GM12878 (cell line): ENCODE results near the gene PAM16. TPM values are rescaled to one million over a fixed set of nuclear protein-coding genes. Genes with fewer than 3 reads are reported as not detected.

Experiments used
- ATAC-seq: fragments of 200-7000 bp; cut with Tn5 transposase; 3 replicates; pipeline ENCODE4 v1.9.1; 2020; ENCODE audit warnings: mild to moderate bottlenecking, moderate library complexity
- BruUV-seq: library from RNA; stranded (reverse); fragments of 400-500 nt; replicated peaks from 2 replicates; lab custom pipeline; 2021; lab: Mats Ljungman, UMichigan
- CTCF ChIA-PET: fragments of 300-600 bp; sonication (Branson Sonifier 250); formaldehyde crosslinking; extraction: SDS; loops from one replicate; lab custom pipeline; 2021; ENCODE audit warnings: inconsistent platforms; lab: Yijun Ruan, JAX
- POLR2A ChIA-PET: fragments of 350-600 bp; formaldehyde crosslinking; extraction: SDS; loops from one replicate; lab custom pipeline; 2021; ENCODE audit warnings: inconsistent platforms; lab: Charles Lee
- RAD21 ChIA-PET: fragments of 300-600 bp; sonication (Branson Sonifier 250); formaldehyde crosslinking; loops from one replicate; lab custom pipeline; 2023; ENCODE audit warnings: antibody characterized with exemption; ENCODE audit not compliant: unreplicated experiment; lab: Charles Lee
- SMC1A ChIA-PET: fragments of 300-600 bp; sonication (Branson Sonifier 250); formaldehyde crosslinking; loops from one replicate; lab custom pipeline; 2023; ENCODE audit not compliant: unreplicated experiment, uncharacterized antibody; lab: Charles Lee
- DNase-seq: peaks from one replicate; pipeline ENCODE4 v3.0.0-alpha.2; 2011; ENCODE audit warnings: low read depth, low spot score
- FAIRE-seq: peaks from 3 replicates; lab custom pipeline; 2011; peaks lifted over from hg19 to GRCh38; lab: Jason Lieb, UNC
- H2AFZ ChIP-seq: 2 replicates; pipeline ENCODE4 v1.6.0; 2011; ENCODE audit warnings: low read depth, low read length, control low read depth; ENCODE audit not compliant: control insufficient read depth
- H3K27ac ChIP-seq: 2 replicates; pipeline ENCODE4 v1.5.1; 2011; ENCODE audit warnings: control low read depth; ENCODE audit not compliant: control insufficient read depth, insufficient read depth
- H3K27me3 ChIP-seq, 2 experiments: replicated peaks in 1 of 2; 2 replicates each; pipeline versions ENCODE4 v1.6.0 to v1.6.1; 2011; ENCODE audit warnings: low read length in 1 of 2; ENCODE audit not compliant: control insufficient read depth in 2 of 2, insufficient read depth in 2 of 2
- H3K36me3 ChIP-seq, 2 experiments: 2 replicates each; pipeline ENCODE4 v1.5.1; 2011; ENCODE audit warnings: low read length in 1 of 2; ENCODE audit not compliant: control insufficient read depth in 2 of 2, insufficient read depth in 2 of 2
- H3K4me1 ChIP-seq: 2 replicates; pipeline ENCODE4 v1.6.1; 2011; ENCODE audit warnings: mild to moderate bottlenecking, low read length, moderate library complexity, mixed read lengths; ENCODE audit not compliant: control insufficient read depth, insufficient read depth
- H3K4me2 ChIP-seq: 2 replicates; pipeline ENCODE4 v1.6.0; 2011; ENCODE audit warnings: control low read depth; ENCODE audit not compliant: control insufficient read depth, insufficient read depth
- H3K4me3 ChIP-seq: fragments of 200-600 bp; sonication (generic); 2 replicates; pipeline ENCODE4 v1.5.1; 2016
- H3K79me2 ChIP-seq: 2 replicates; pipeline ENCODE4 v1.6.0; 2011; ENCODE audit warnings: low read length; ENCODE audit not compliant: control insufficient read depth, insufficient read depth
- H3K9ac ChIP-seq: 2 replicates; pipeline ENCODE4 v1.8.0; 2011; ENCODE audit warnings: low read length, control low read depth, mixed read lengths; ENCODE audit not compliant: control insufficient read depth, insufficient read depth
- H3K9me3 ChIP-seq: replicated peaks from 3 replicates; pipeline ENCODE4 v1.5.1; 2011; ENCODE audit warnings: mild to moderate bottlenecking, low read length; ENCODE audit not compliant: control insufficient read depth, insufficient read depth
- H4K20me1 ChIP-seq: 2 replicates; pipeline ENCODE4 v1.6.0; 2011; ENCODE audit not compliant: control insufficient read depth, insufficient read depth
- ATF7 ChIP-seq: fragments of 450-650 bp; IDR thresholded peaks from 2 replicates; pipeline ENCODE4 v1.6.1; 2016; ENCODE audit warnings: low read depth, mild to moderate bottlenecking
- BHLHE40 ChIP-seq, 2 experiments: fragments of 450-650 bp in 1 of 2; IDR thresholded peaks; 2 replicates each; pipeline ENCODE4 v1.6.1; 2011 to 2017; ENCODE audit warnings: low read depth in 2 of 2, borderline replicate concordance in 1 of 2, improper control_type of control experiment in 1 of 2, low read length in 1 of 2, mild to moderate bottlenecking in 1 of 2
- CHD4 ChIP-seq: fragments of 200-600 bp; sonication (generic); IDR thresholded peaks from 2 replicates; pipeline ENCODE4 v1.6.1; 2016; ENCODE audit warnings: mild to moderate bottlenecking
- FOS ChIP-seq: IDR thresholded peaks from 3 replicates; pipeline ENCODE4 v1.6.1; 2011; ENCODE audit warnings: borderline replicate concordance; ENCODE audit not compliant: insufficient read length; ENCODE audit errors: extremely low read depth
- GATAD2B ChIP-seq: fragments of 450-650 bp; conservative IDR thresholded peaks from 2 replicates; pipeline ENCODE4 v1.6.1; 2017; ENCODE audit warnings: low read depth, mild to moderate bottlenecking, moderate library complexity
- HDGF ChIP-seq: fragments of 450-650 bp; IDR thresholded peaks from 2 replicates; pipeline ENCODE4 v1.6.1; 2016; ENCODE audit warnings: antibody characterized with exemption
- LARP7 ChIP-seq: fragments of 450-650 bp; IDR thresholded peaks from 2 replicates; pipeline ENCODE4 v1.6.1; 2017; ENCODE audit warnings: mild to moderate bottlenecking
- MTA2 ChIP-seq: fragments of 450-650 bp; IDR thresholded peaks from 2 replicates; pipeline ENCODE4 v1.6.1; 2016; ENCODE audit warnings: low read depth, mild to moderate bottlenecking, moderate library complexity
- MTA3 ChIP-seq: IDR thresholded peaks from 2 replicates; pipeline ENCODE4 v1.6.1; 2012; ENCODE audit warnings: low read length, inconsistent platforms, borderline replicate concordance
- NBN ChIP-seq: fragments of 450-650 bp; IDR thresholded peaks from 2 replicates; pipeline ENCODE4 v1.6.1; 2016
- PAX5 ChIP-seq: IDR thresholded peaks from 2 replicates; pipeline ENCODE4 v1.6.1; 2011; ENCODE audit warnings: low read depth, low read length, borderline replicate concordance
- PML ChIP-seq: IDR thresholded peaks from 2 replicates; pipeline ENCODE4 v1.6.1; 2012; ENCODE audit warnings: low read length, inconsistent platforms
- POLR2A ChIP-seq: IDR thresholded peaks from 2 replicates; pipeline ENCODE4 v1.6.1; 2011; ENCODE audit warnings: low read depth, mild to moderate bottlenecking, low read length
- POLR2AphosphoS5 ChIP-seq: IDR thresholded peaks from 2 replicates; pipeline ENCODE4 v1.6.1; 2011; ENCODE audit warnings: mild to moderate bottlenecking, low read length, inconsistent platforms
- RELA ChIP-seq: fragments of 450-650 bp; IDR thresholded peaks from 2 replicates; pipeline ENCODE4 v1.8.0; 2014; ENCODE audit warnings: borderline replicate concordance; ENCODE audit not compliant: partially characterized antibody
- SPI1 ChIP-seq: IDR thresholded peaks from 2 replicates; pipeline ENCODE4 v1.6.1; 2011; ENCODE audit warnings: low read depth, mild to moderate bottlenecking, low read length, moderate library complexity, borderline replicate concordance; ENCODE audit not compliant: insufficient read depth
- SUZ12 ChIP-seq: fragments of 200-600 bp; sonication (generic); IDR thresholded peaks from one replicate; pipeline ENCODE4 v1.6.1; 2018; ENCODE audit warnings: antibody characterized with exemption, mild to moderate bottlenecking; ENCODE audit not compliant: unreplicated experiment
- TCF12 ChIP-seq: IDR thresholded peaks from 2 replicates; pipeline ENCODE4 v1.6.1; 2011; ENCODE audit warnings: low read depth, mild to moderate bottlenecking, low read length
- TCF3 ChIP-seq: IDR thresholded peaks from 2 replicates; pipeline ENCODE4 v1.6.1; 2012; ENCODE audit warnings: low read depth, mild to moderate bottlenecking, low read length, borderline replicate concordance; ENCODE audit not compliant: insufficient read depth
- ZNF622 ChIP-seq: fragments of 450-650 bp; IDR thresholded peaks from 2 replicates; pipeline ENCODE4 v1.6.1; 2017; ENCODE audit warnings: mild to moderate bottlenecking, inconsistent platforms
- WGBS: methylation state at CpG from one replicate; pipeline ENCODE4 v1.1.6; 2016; ENCODE audit warnings: low lambda C conversion rate; ENCODE audit not compliant: insufficient replicate concordance, insufficient coverage; ENCODE audit errors: missing lambda C conversion rate; 5-methylcytosine and 5-hydroxymethylcytosine counted together
- in situ Hi-C: fragments of 300-500 bp; cut with MboI; formaldehyde crosslinking; loops from 9 replicates; pipeline ENCODE4 v1.14.3; 2018; ENCODE audit warnings: mixed read lengths
- intact Hi-C: fragments of 100-400 bp; cut with micrococcal nuclease; formaldehyde crosslinking; loops from one replicate; pipeline ENCODE4 v1.14.2; 2022; ENCODE audit not compliant: unreplicated experiment
- polyA plus RNA-seq, 11 experiments: library from polyadenylated mRNA; depleted of rRNA in 4 of 11; unstranded in 6 of 11; stranded (reverse) in 5 of 11; fragments of >200 nt; fragmentation: Nextera tagmentation in 4 of 11; fragmentation: Illumina TruSeq in 1 of 11; extraction: Ambion mirVana in 4 of 11; extraction: Trizol in 1 of 11; gene quantifications; 1 replicate in 1 of 11; 2 replicates in 10 of 11; pipeline versions ENCODE4 v1.2.1 to v1.2.3, GENCODE V29; 2011 to 2016; ENCODE audit warnings: inconsistent platforms in 2 of 11, missing spikeins in 2 of 11, low read depth in 1 of 11
- total RNA-seq, 4 experiments: library from RNA; depleted of rRNA in 3 of 4; stranded (reverse); fragments of >200 nt in 3 of 4; fragmentation: Illumina TruSeq in 1 of 4; extraction: Trizol in 1 of 4; gene quantifications; 2 replicates each; pipeline versions ENCODE4 v1.2.1 to v1.2.3, GENCODE V29; 2013 to 2021

PAM16 gene
- total and polyA plus RNA-seq, 10 of the 15 experiments (the other 5 are each of a cell fraction or from before 2014, with no cell fraction given): 18.5 to 94.3 (median 51.5) TPM

DNA sequence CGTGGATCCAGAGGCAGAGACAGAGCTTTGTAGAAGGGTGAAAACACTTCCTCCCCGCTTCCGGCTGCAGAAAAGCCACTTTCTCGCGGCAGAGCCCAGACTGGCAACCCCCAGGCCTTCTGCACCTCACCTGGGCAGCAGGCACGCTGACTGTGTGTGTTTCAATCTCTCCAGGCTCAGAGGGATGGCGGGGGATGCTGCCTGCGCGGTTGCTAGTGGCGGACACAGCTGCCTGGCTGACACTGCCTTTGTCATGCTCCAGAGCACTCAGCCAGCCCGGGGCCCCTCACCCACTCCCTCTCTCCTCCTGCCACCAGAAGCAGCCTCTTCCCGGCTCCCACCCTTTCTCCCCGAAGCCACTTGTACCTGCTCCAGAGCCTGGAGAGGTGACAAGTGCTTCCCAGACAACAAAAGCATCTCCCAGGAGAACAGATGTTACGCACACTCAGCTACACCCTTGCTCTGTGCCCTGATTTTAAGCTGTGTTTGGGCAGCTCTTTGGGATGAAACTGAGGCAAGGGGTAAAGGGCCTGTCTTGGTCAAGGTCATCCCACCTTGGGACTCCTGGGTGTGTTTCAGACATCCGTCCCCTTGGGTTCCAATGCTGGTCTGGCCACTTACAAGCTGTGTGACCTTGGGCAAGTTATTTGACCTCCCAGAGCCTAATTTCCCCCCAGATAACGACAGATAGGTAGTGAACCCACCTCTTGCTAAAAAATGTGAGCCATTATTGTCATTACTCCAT lies 44.5 kb downstream of the PAM16 start:
- ChIA-PET RAD21 (interaction anchor here (1.1 to 7.0 kb wide), 5 partner anchors 10 to 95 kb away, joined by 4 to 68 read pairs (median 6); no protein-coding TSS in a partner anchor), SMC1A (interaction anchor here (0.6 to 7.6 kb wide), 6 partner anchors 16 to 53 kb away, joined by 3 to 62 read pairs (median 6); partner anchors contain the start of gene TFAP4)
- ATAC-seq (peak; percentile 45), FAIRE-seq (peak; percentile 41)
- in situ Hi-C loops: no loop called here
- H3K9me3 ChIP-seq: no peaks in the 10 kb centered on the region
- H3K36me3 ChIP-seq: peaks cover 2 to 5% of the 10 kb centered on the region in 2 experiments; a peak in 2 of 4 replicates
- TF ChIP-seq LARP7: no peak
- TF ChIP-seq MTA3: no peak
- 0 out of 4 replicates have a peak, but pooled peaks of 1 of the 2 experiments have one; percentile 19 for TF ChIP-seq BHLHE40 (IDR thresholded peaks at IDR 0.05; ENCODE audit: borderline replicate concordance in 1 of 2, low read depth in 2 of 2, low read length in 1 of 2)
- no peak for TF ChIP-seq FOS
- TF ChIP-seq CHD4: no peak
- TF ChIP-seq POLR2AphosphoS5: peak; percentile 52; the same call in 1 of the 2 replicates
- TF ChIP-seq ATF7: no peak
- TF ChIP-seq SUZ12: no peak
- 0 out of 2 replicates have a peak, but pooled peaks have one; percentile 41 for TF ChIP-seq SPI1
- 0 out of 2 replicates have a peak, but pooled peaks have one; percentile 20 for TF ChIP-seq TCF3
- TF ChIP-seq RELA: peak; percentile 16
- TF ChIP-seq NBN: peak; percentile 9; the same call in 1 of the 2 replicates
- no peak for TF ChIP-seq MTA2
- TF ChIP-seq TCF12: peak; percentile 69; the same call in 1 of the 2 replicates
- peak; percentile 64 for TF ChIP-seq POLR2A
- no peak for TF ChIP-seq ZNF622
- 0 out of 2 replicates have a peak, but pooled peaks have one; percentile 21 for TF ChIP-seq PML
- TF ChIP-seq PAX5: peak; percentile 81
- 0 out of 2 replicates have a peak, but pooled peaks have one; percentile 21 for TF ChIP-seq HDGF
- peak; percentile 54; the same call in 1 of the 2 replicates for TF ChIP-seq GATAD2B
- TF ChIP-seq, all 136 proteins: peak for 12
- POLR2A ChIA-PET: interaction anchor here (0.6 to 4.4 kb wide), 6 partner anchors 9 to 169 kb away, joined by 3 to 17 read pairs (median 6); partner anchors contain the start of genes GLIS2 and HMOX2
- Histone ChIP-seq H3K79me2 (peaks cover 24% of the 10 kb centered on the region), H3K27me3 (no peaks in the 10 kb centered on the region), H3K27ac (peak overlapping the region; percentile 87), H3K9ac (peak overlapping the region; percentile 95), H3K4me1 (peaks cover 13% of the 10 kb centered on the region), H3K4me3 (peak overlapping the region; percentile 94), H2AFZ (peak overlapping the region; percentile 87), H3K4me2 (peak overlapping the region; percentile 68), H4K20me1 (no peaks in the 10 kb centered on the region)
- BruUV-seq: TSS peak; percentile 95
- WGBS: 4% methylated on average over 16 of the region's 16 CpGs
- CTCF ChIA-PET: interaction anchor here (0.6 to 7.8 kb wide), 13 partner anchors 8 to 108 kb away, joined by 3 to 140 read pairs (median 5); partner anchors contain the start of gene GLIS2
- intact Hi-C loops: loop anchor here (5.0 kb wide), 3 partner anchors 34 to 651 kb away; partner anchors contain the start of genes SEC14L5 and TFAP4
- DNase-seq: no peak
